Amniotic epithelial cell (primary cell): Measurements from ENCODE around the gene LYRM9.
"Not testable (repeated sequence)": the region's sequence is repeated elsewhere in the genome, so short reads cannot be mapped to it uniquely, and the experiment has no call there.

Experiments
- DNase-seq: peaks from one replicate; pipeline ENCODE4 v3.0.0-alpha.2; 2010; ENCODE audit warnings: low read depth

The LYRM9 gene

GRCh38 chr17:27839571-27840405 lies 53.4 kb downstream of the LYRM9 start:
- not testable (repeated sequence) for DNase-seq

- DNase-seq, result not testable (repeated sequence)
Observed at GRCh38 chr17:27838607-27839006, 54.6 kb downstream of the LYRM9 start.

GRCh38 chr17:27837769-27838168 lies 55.4 kb downstream of the LYRM9 start:
- DNase-seq, result not testable (repeated sequence)

GRCh38 chr17:27836651-27837050 lies 56.5 kb downstream of the LYRM9 start:
- no peak for DNase-seq

GRCh38 chr17:27834571-27834970 lies 58.6 kb downstream of the LYRM9 start:
- no peak for DNase-seq

GRCh38 chr17:27832831-27833230 lies 60.3 kb downstream of the LYRM9 start:
- DNase-seq, result no peak

GRCh38 chr17:27829888-27830287 lies 63.3 kb downstream of the LYRM9 start:
- DNase-seq, result not testable (repeated sequence)

GRCh38 chr17:27829143-27829711 lies 63.9 kb downstream of the LYRM9 start:
- not testable (repeated sequence) for DNase-seq
